Adipocyte (in vitro differentiated cells): Measurements from ENCODE around the gene KSR2.

Experiments
- DNase-seq: peaks from one replicate; pipeline ENCODE4 v3.0.0-alpha.2; 2015; ENCODE audit warnings: low read depth
- H3K27me3 ChIP-seq: replicated peaks from 2 replicates; pipeline ENCODE4 v1.7.0; 2013; ENCODE audit warnings: mild to moderate bottlenecking, low read length, moderate library complexity; ENCODE audit not compliant: control insufficient read depth, insufficient read depth
- H3K36me3 ChIP-seq: 2 replicates; pipeline ENCODE4 v1.7.0; 2013; ENCODE audit warnings: low read length, mild to moderate bottlenecking, moderate library complexity; ENCODE audit not compliant: control insufficient read depth, insufficient read depth, severe bottlenecking
- H3K4me1 ChIP-seq: 2 replicates; pipeline ENCODE4 v1.7.0; 2013; ENCODE audit warnings: mild to moderate bottlenecking, low read length, moderate library complexity; ENCODE audit not compliant: control insufficient read depth, insufficient read depth
- H3K4me3 ChIP-seq: 2 replicates; pipeline ENCODE4 v1.7.0; 2013; ENCODE audit warnings: mild to moderate bottlenecking, low read length, moderate library complexity
- H3K9ac ChIP-seq: 2 replicates; pipeline ENCODE4 v1.7.0; 2013; ENCODE audit warnings: mild to moderate bottlenecking, low read length, moderate library complexity
- H3K9me3 ChIP-seq: 2 replicates; pipeline ENCODE4 v1.7.0; 2013; ENCODE audit warnings: mild to moderate bottlenecking, low read length, moderate library complexity; ENCODE audit not compliant: control insufficient read depth

The KSR2 gene

DNA sequence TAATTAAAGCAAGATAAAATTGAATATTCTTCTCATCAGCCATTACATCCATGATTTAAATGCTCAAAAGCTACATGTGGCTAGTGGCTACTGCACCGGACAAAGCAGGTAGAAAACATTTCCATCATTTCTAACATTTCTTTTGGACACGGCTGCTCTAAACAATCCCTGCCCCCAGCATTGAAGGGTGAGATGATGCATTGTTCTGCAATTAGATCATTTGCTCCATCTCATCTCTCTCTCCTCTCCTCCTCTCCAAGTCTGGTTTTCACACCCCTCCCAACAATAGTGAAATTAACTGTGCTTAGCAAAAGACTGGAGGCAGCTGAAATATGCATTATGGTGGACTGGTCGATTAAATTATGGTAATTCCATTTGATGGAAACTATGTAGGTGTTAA, 288.5 kb downstream of the KSR2 start:
- Histone ChIP-seq H3K9me3 (no peaks in the 10 kb centered on the region), H3K36me3 (no peaks in the 10 kb centered on the region), H3K4me1 (peaks cover 21% of the 10 kb centered on the region), H3K27me3 (no peaks in the 10 kb centered on the region), H3K9ac (no peak overlapping the region), H3K4me3 (no peak overlapping the region)
- DNase-seq, result no peak

DNA sequence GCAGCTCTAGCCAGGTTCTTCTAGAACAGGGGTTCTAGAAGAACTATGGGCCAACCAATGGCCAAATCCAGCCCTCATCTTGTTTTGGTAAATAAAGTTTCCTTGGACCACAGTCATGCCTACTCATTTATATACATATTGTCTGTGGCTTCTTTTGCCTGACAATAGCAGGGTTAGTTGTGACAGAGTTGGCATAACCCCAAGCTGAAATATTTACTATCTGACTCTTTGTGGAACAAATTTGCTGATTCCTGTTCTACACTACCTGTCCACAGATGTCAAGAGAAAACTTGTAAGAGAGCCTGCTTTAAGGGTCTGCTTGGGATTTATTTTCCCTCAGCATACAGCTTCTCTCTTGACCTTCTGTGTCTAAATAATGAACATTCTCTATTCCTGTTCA, 289.0 kb downstream of the KSR2 start:
- Histone ChIP-seq H3K4me1 (peaks cover 16% of the 10 kb centered on the region), H3K27me3 (no peaks in the 10 kb centered on the region), H3K4me3 (no peak overlapping the region), H3K36me3 (no peaks in the 10 kb centered on the region), H3K9me3 (no peaks in the 10 kb centered on the region), H3K9ac (no peak overlapping the region)
- no peak for DNase-seq

- H3K4me3 ChIP-seq, result no peak overlapping the region
- no peaks in the 10 kb centered on the region for H3K9me3 ChIP-seq
- H3K36me3 ChIP-seq, result no peaks in the 10 kb centered on the region
- H3K4me1 ChIP-seq, result peaks cover 2% of the 10 kb centered on the region
- peaks cover 9% of the 10 kb centered on the region for H3K27me3 ChIP-seq
- H3K9ac ChIP-seq, result no peak overlapping the region
- no peak for DNase-seq
Measured at GRCh38 chr12:117674763-117675162, 294.0 kb downstream of the KSR2 start.

DNA sequence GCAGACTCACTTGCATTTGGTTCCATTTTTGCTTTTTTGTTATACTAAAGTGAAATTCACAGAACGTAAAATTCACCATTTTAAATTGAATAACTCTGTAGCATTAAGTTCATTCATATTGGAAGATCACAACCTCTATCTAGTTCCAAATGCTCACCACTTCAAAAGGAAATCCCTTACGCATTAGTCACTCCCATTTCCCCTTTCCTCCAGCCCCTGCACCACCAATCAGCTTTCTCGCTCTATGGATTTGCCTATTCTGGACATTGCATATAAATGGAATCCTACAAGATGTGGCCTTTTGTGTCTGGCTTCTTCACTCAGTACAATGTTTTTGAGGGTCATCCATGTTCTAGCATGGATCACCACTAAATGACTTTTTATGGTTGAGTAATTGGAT, 294.5 kb downstream of the KSR2 start:
- no peak for DNase-seq
- peaks cover 9% of the 10 kb centered on the region for H3K27me3 ChIP-seq
- no peak overlapping the region for H3K9ac ChIP-seq

DNA sequence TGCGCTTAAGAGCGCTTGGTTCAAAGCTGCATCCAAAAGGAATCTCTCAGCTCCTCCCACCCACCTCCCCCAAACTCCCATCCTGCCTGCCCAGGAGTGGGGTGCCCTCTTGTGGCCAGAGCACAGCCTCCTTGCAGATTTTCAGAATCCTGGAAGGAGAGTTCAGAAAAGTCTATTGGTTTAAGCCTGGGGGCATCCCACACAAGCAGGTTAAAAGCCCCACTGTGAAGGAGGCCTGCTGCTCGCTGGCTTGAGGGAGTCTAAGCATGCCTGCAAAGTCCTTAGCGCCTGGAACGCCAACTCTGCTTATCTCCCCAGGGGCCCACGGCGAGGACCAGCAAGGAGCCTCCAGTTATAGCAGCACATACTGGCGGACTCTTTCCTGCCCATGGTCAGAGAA, 297.1 kb downstream of the KSR2 start:
- DNase-seq, result no peak
- Histone ChIP-seq H3K4me3 (no peak overlapping the region), H3K4me1 (no peaks in the 10 kb centered on the region), H3K27me3 (peaks cover 27% of the 10 kb centered on the region), H3K9ac (no peak overlapping the region), H3K9me3 (no peaks in the 10 kb centered on the region), H3K36me3 (no peaks in the 10 kb centered on the region)

More for the DNA sequence above, 294.5 kb downstream of the KSR2 start:
- Histone ChIP-seq H3K4me1 (no peaks in the 10 kb centered on the region), H3K4me3 (no peak overlapping the region), H3K9me3 (no peaks in the 10 kb centered on the region), H3K36me3 (no peaks in the 10 kb centered on the region)

- Histone ChIP-seq H3K9me3 (no peaks in the 10 kb centered on the region), H3K27me3 (peaks cover 24% of the 10 kb centered on the region), H3K9ac (no peak overlapping the region), H3K4me1 (peaks cover 17% of the 10 kb centered on the region), H3K4me3 (no peak overlapping the region), H3K36me3 (no peaks in the 10 kb centered on the region)
- DNase-seq, result no peak
Measured at GRCh38 chr12:117664169-117664568, 304.6 kb downstream of the KSR2 start.

GRCh38 chr12:117662620-117663395, 306.0 kb downstream of the KSR2 start:
- peaks cover 23% of the 10 kb centered on the region for H3K27me3 ChIP-seq
- no peak overlapping the region for H3K9ac ChIP-seq
- no peaks in the 10 kb centered on the region for H3K36me3 ChIP-seq
- peaks cover 22% of the 10 kb centered on the region for H3K4me1 ChIP-seq
- H3K9me3 ChIP-seq, result no peaks in the 10 kb centered on the region
- H3K4me3 ChIP-seq, result no peak overlapping the region
- DNase-seq, result no peak

DNA sequence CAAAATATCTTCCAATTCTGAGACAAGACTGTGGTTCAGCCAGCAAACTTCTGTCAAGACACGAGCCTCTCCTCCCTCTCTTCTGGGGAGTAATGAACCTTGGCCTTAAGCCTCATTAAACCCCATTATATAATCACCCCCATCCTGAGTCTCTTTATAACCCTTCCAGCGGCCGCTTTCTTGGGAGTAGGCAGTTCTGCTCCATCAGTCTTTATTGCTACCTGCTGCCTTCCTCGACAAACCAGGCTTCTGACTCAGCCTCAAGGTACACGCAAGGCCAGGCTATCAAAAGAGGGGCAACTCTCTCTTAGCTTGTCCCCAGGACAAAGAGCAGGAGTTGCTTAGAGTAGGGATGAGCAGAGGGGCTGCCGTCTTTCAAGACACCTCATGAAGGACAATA, 306.6 kb downstream of the KSR2 start:
- Histone ChIP-seq H3K27me3 (peaks cover 21% of the 10 kb centered on the region), H3K4me3 (no peak overlapping the region), H3K9ac (no peak overlapping the region), H3K4me1 (peaks cover 22% of the 10 kb centered on the region), H3K36me3 (no peaks in the 10 kb centered on the region), H3K9me3 (no peaks in the 10 kb centered on the region)
- DNase-seq, result no peak

- H3K36me3 ChIP-seq, result no peaks in the 10 kb centered on the region
- peaks cover 18% of the 10 kb centered on the region for H3K27me3 ChIP-seq
Measured at GRCh38 chr12:117661471-117661870, 307.3 kb downstream of the KSR2 start.

GRCh38 chr12:117660896-117661295, 307.9 kb downstream of the KSR2 start:
- H3K36me3 ChIP-seq, result no peaks in the 10 kb centered on the region
- peaks cover 22% of the 10 kb centered on the region for H3K4me1 ChIP-seq
- H3K4me3 ChIP-seq, result peak overlapping the region; percentile 27
- H3K9me3 ChIP-seq, result no peaks in the 10 kb centered on the region
- DNase-seq, result no peak
- no peak overlapping the region for H3K9ac ChIP-seq
- H3K27me3 ChIP-seq, result peaks cover 13% of the 10 kb centered on the region

More at GRCh38 chr12:117661471-117661870, 307.3 kb downstream of the KSR2 start:
- no peaks in the 10 kb centered on the region for H3K9me3 ChIP-seq
- DNase-seq, result no peak
- peaks cover 22% of the 10 kb centered on the region for H3K4me1 ChIP-seq
- H3K9ac ChIP-seq, result no peak overlapping the region
- H3K4me3 ChIP-seq, result no peak overlapping the region

DNA sequence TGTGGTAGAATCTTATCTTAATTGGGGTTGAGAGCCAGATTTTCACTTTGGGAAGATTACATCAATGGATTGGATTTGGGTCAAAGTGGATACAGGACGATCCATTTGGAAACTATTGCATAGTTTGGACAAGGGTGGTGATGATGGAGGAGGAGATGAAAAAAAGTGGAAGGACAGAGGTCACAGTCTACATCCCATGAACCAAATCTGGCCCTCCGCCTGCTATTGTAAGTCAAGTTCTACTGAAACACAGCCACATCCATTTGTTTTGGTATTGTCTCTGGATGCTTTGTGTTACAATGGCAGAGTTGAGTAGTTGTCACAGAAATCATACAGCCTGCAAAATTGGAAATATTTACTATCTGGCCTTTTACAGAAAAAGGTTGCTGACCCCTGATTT, 310.6 kb downstream of the KSR2 start:
- Histone ChIP-seq H3K4me3 (no peak overlapping the region), H3K9ac (no peak overlapping the region), H3K4me1 (peaks cover 22% of the 10 kb centered on the region), H3K27me3 (peaks cover 13% of the 10 kb centered on the region), H3K9me3 (no peaks in the 10 kb centered on the region), H3K36me3 (no peaks in the 10 kb centered on the region)
- DNase-seq, result no peak

GRCh38 chr12:117649796-117650195, 319.0 kb downstream of the KSR2 start:
- peaks cover 17% of the 10 kb centered on the region for H3K27me3 ChIP-seq
- no peaks in the 10 kb centered on the region for H3K4me1 ChIP-seq
- peaks cover 26% of the 10 kb centered on the region for H3K9me3 ChIP-seq
- H3K4me3 ChIP-seq, result no peak overlapping the region
- no peak overlapping the region for H3K9ac ChIP-seq
- no peak for DNase-seq
- H3K36me3 ChIP-seq, result no peaks in the 10 kb centered on the region
